A549 (cell line): Measurements from ENCODE around the gene OLIG3.

Experiments
- CTCF ChIP-seq: fragments of >200 bp; sonication (Bioruptor Twin); formaldehyde crosslinking; IDR thresholded peaks from 3 replicates; pipeline ENCODE4 v1.5.1; 2016
- FOXS1 ChIP-seq: fragments of 250-450 bp; sonication (Bioruptor Pico); IDR thresholded peaks from 2 replicates; pipeline ENCODE4 v1.5.0; 2020; ENCODE audit warnings: mild to moderate bottlenecking, moderate library complexity
- NPAS2 ChIP-seq: fragments of 250-450 bp; sonication (Bioruptor Pico); IDR thresholded peaks from 2 replicates; pipeline ENCODE4 v1.8.0; 2022; ENCODE audit warnings: mild to moderate bottlenecking, moderate library complexity, borderline replicate concordance
- PBX3 ChIP-seq: IDR thresholded peaks from 2 replicates; pipeline ENCODE4 v1.6.1; 2012
- ZSCAN20 ChIP-seq: fragments of 250-450 bp; sonication (Bioruptor Pico); IDR thresholded peaks from 2 replicates; pipeline ENCODE4 v1.8.0; 2022; ENCODE audit warnings: mild to moderate bottlenecking, moderate library complexity

GRCh38 chr6:137522198-137522798, 28.1 kb upstream of the OLIG3 start:
- TF ChIP-seq CTCF, result no peak
- TF ChIP-seq FOXS1, result no peak
- no peak for TF ChIP-seq ZSCAN20 (CRISPR knock-in tag)
- no peak for TF ChIP-seq PBX3
- no peak for TF ChIP-seq NPAS2 (CRISPR knock-in tag)
